ENCODE data around the gene PSMC3. TPM values are rescaled to one million over a fixed set of nuclear protein-coding genes. Genes with fewer than 3 reads are reported as not detected.

The PSMC3 gene
- total RNA-seq, 1 experiment from 2014 or later = 179 TPM

- H2BK5ac ChIP-seq (ENCODE audit: insufficient read length, low read length) = no peak overlapping the region
- H3K79me2 ChIP-seq (ENCODE audit: insufficient read depth, low read length) = no peaks in the 10 kb centered on the region
- no peak overlapping the region for H2BK15ac ChIP-seq (ENCODE audit: low read depth, low read length)
- no peaks in the 10 kb centered on the region for H3K9me3 ChIP-seq (ENCODE audit: control insufficient read depth, low read depth, low read length)
- H2AFZ ChIP-seq (ENCODE audit: low read length) = no peak overlapping the region
- Mint-ChIP-seq H3K27ac (no peak overlapping the region), H3K4me1 (peaks cover 15 to 25% of the 10 kb centered on the region in 2 experiments), H3K27me3 (ENCODE audit: low read depth) (no peaks in the 10 kb centered on the region), H3K36me3 (ENCODE audit: insufficient read depth in 1 of 3, low read depth in 3 of 3) (peaks cover 12 to 19% (median 17%) of the 10 kb centered on the region in 3 experiments), H3K9me3 (no peaks in the 10 kb centered on the region; a peak in 1 of 5 replicates), H3K4me3 (peak overlapping the region; percentile 23 to 36; a peak in 2 of 5 replicates)
- 0 out of 2 replicates have a peak, but pooled peaks cover 2% of the 10 kb centered on the region for H3K4me1 ChIP-seq (ENCODE audit: insufficient read depth, low read length)
- DNase-seq = no peak
- no peak overlapping the region for H2BK12ac ChIP-seq (ENCODE audit: insufficient read length, low read depth, low read length)
- H3K14ac ChIP-seq (ENCODE audit: insufficient read depth, low read length) = no peak overlapping the region
- H3K4ac ChIP-seq (ENCODE audit: low read depth, low read length) = no peak overlapping the region
- H3K4me2 ChIP-seq (ENCODE audit: insufficient read depth, insufficient read length, low read length) = no peak overlapping the region
- no peak overlapping the region for H3K23ac ChIP-seq (ENCODE audit: insufficient read length, low read depth, low read length)
- no peak overlapping the region for H3K18ac ChIP-seq (ENCODE audit: insufficient read length, low read depth, low read length)
- no peak overlapping the region for H4K5ac ChIP-seq (ENCODE audit: insufficient read length, low read depth, low read length)
- H4K8ac ChIP-seq (replicated peaks; ENCODE audit: insufficient read length, low read depth, low read length) = no peak overlapping the region
- no peaks in the 10 kb centered on the region for H3K79me1 ChIP-seq (ENCODE audit: insufficient read depth, low read depth, low read length, poor library complexity, severe bottlenecking)
- H3K56ac ChIP-seq (ENCODE audit: insufficient read length, low read depth, low read length) = no peak overlapping the region
- H2BK20ac ChIP-seq (ENCODE audit: low read depth, low read length, poor library complexity, severe bottlenecking) = no peak overlapping the region
- no CpG with 5 or more reads among the region's 12 CpGs for WGBS (ENCODE audit: extremely low coverage, insufficient read length, low lambda C conversion rate)
- no peak for TF ChIP-seq CTCF (conservative IDR thresholded peaks at IDR 0.05)
- no peak overlapping the region for H2AK5ac ChIP-seq (ENCODE audit: insufficient read length, low read length)
- H3K27ac ChIP-seq (ENCODE audit: insufficient read length, low read depth, low read length) = no peak overlapping the region
- H3T11ph ChIP-seq (ENCODE audit: low read length) = no peak overlapping the region
- H3K9ac ChIP-seq (ENCODE audit: extremely low read depth, insufficient read length, low read length) = no peak overlapping the region
- H3K27me3 ChIP-seq (ENCODE audit: insufficient read depth, low read length) = no peaks in the 10 kb centered on the region
- H2BK120ac ChIP-seq (ENCODE audit: low read depth, low read length, poor library complexity, severe bottlenecking) = no peak overlapping the region
- peaks cover 15% of the 10 kb centered on the region for H3K23me2 ChIP-seq (ENCODE audit: insufficient read length, low read depth, low read length, poor library complexity, severe bottlenecking)
- no peaks in the 10 kb centered on the region for H4K20me1 ChIP-seq (ENCODE audit: control insufficient read depth, insufficient read depth, insufficient read length)
- no peak overlapping the region for H4K91ac ChIP-seq (ENCODE audit: insufficient read length, low read depth, low read length)
Observed at GRCh38 chr11:47410370-47411264, 15.6 kb downstream of the PSMC3 start.
